PC-9 (cell line): ENCODE measurements around the gene ZNF444.

Experiments used
- CTCF ChIP-seq: fragments of 200-600 bp; sonication (generic); conservative IDR thresholded peaks from 2 replicates; pipeline ENCODE4 v1.6.1; 2017; ENCODE audit warnings: mixed run types, antibody characterized with exemption, mild to moderate bottlenecking, moderate library complexity
- EZH2 ChIP-seq: fragments of 200-600 bp; sonication (generic); IDR thresholded peaks from 2 replicates; pipeline ENCODE4 v1.8.0; 2017; ENCODE audit warnings: antibody characterized with exemption, low read depth

GRCh38 chr19:56114051-56114777 is 26.9 kb upstream of the ZNF444 start:
- TF ChIP-seq CTCF (no peak), EZH2 (no peak)
